Activated CD4-positive, alpha-beta T cell treated with anti-CD3 and anti-CD28 coated beads for 36 hours (primary cell): ENCODE results near the gene MYLK. TPM values are rescaled to one million over a fixed set of nuclear protein-coding genes. Genes with fewer than 3 reads are reported as not detected.

Source experiments
- ATAC-seq: fragments of 200-7000 bp; cut with Tn5 transposase; one replicate; pipeline ENCODE4 v1.10.0; 2021; ENCODE audit warnings: mild to moderate bottlenecking, moderate library complexity
- CTCF ChIA-PET: fragments of 350-600 bp; sonication (Branson Sonifier 250); formaldehyde crosslinking; loops from one replicate; lab custom pipeline; 2021; ENCODE audit warnings: antibody characterized with exemption; lab: Charles Lee
- POLR2A ChIA-PET: fragments of 350-600 bp; sonication (Branson Sonifier 250); formaldehyde crosslinking; loops from one replicate; lab custom pipeline; 2021; ENCODE audit warnings: antibody characterized with exemption, inconsistent platforms; lab: Charles Lee
- DNase-seq: peaks from one replicate; pipeline ENCODE4 v3.0.0-alpha.2; 2020
- H3K27ac Mint-ChIP-seq: one replicate; pipeline ENCODE4 v1.8.0; 2021; ENCODE audit warnings: mixed read lengths
- H3K27me3 Mint-ChIP-seq: one replicate; pipeline ENCODE4 v1.8.0; 2021; ENCODE audit warnings: mixed read lengths
- H3K36me3 Mint-ChIP-seq: one replicate; pipeline ENCODE4 v1.8.0; 2021; ENCODE audit warnings: low read depth, mixed read lengths
- H3K4me1 Mint-ChIP-seq: one replicate; pipeline ENCODE4 v1.8.0; 2021; ENCODE audit warnings: mixed read lengths
- H3K4me3 Mint-ChIP-seq: one replicate; pipeline ENCODE4 v1.8.0; 2021; ENCODE audit warnings: mild to moderate bottlenecking, moderate library complexity, mixed read lengths
- H3K9me3 Mint-ChIP-seq: one replicate; pipeline ENCODE4 v1.8.0; 2021; ENCODE audit warnings: low read depth, mixed read lengths
- intact Hi-C, 2 experiments: fragments of 100-400 bp; cut with DNase I in 1 of 2; cut with micrococcal nuclease in 1 of 2; formaldehyde crosslinking; loops; one replicate each; pipeline versions ENCODE4 v1.14.2 to v1.15.1; 2022 to 2024; cut with DNase I, micrococcal nuclease
- total RNA-seq, 2 experiments: library from RNA; stranded (reverse); gene quantifications; one replicate each; pipeline ENCODE4 v1.2.3, GENCODE V29; 2021

The MYLK gene
- total RNA-seq, 2 experiments from 2014 or later, result 0.07 TPM; not detected in 1

DNA sequence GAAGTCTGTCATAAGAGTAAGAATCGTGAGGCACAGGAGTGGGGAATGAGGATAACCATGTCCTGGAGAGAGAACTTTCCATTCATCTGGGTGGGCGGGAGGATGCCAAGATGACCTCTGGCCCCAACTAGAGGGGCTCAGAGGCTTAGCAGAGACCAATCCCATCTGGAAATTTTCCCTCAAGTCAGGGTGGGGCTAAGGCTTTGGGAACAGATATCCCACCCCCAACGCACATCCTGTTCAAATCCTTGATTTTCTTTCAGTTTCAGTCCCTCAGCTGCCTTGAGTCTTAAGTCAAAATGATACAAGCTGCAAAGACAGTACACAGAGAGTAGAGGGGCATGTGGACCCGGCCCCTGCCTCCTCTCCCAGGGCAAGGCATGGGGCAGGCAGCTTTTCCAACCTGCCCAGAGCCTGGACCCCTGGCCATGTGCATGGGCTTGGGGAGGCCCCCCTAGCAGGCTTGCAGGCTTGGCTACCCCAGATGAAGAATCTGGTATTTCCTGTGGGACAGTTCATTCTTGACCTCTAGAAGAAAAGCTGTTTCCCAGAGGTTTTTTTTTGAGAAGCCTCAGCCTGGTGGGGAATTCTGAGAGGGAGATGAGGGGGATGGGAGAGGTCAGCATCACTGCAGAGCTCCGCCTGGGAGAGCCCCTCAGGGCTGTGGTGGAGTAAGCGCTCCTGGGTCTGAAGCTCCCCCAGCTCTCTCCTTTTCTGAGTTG is 189.6 kb downstream of the MYLK start:
- intact Hi-C loops, result no loop called here
- no peak overlapping the region for H3K27ac Mint-ChIP-seq
- H3K4me1 Mint-ChIP-seq, result no peaks in the 10 kb centered on the region
- no peaks in the 10 kb centered on the region for H3K9me3 Mint-ChIP-seq
- H3K4me3 Mint-ChIP-seq, result no peak overlapping the region
- DNase-seq, result no peak
- ATAC-seq, result no peak
- no peaks in the 10 kb centered on the region for H3K36me3 Mint-ChIP-seq
- ChIA-PET CTCF (no interaction called here), POLR2A (no interaction called here)
- peaks cover 2% of the 10 kb centered on the region for H3K27me3 Mint-ChIP-seq

DNA sequence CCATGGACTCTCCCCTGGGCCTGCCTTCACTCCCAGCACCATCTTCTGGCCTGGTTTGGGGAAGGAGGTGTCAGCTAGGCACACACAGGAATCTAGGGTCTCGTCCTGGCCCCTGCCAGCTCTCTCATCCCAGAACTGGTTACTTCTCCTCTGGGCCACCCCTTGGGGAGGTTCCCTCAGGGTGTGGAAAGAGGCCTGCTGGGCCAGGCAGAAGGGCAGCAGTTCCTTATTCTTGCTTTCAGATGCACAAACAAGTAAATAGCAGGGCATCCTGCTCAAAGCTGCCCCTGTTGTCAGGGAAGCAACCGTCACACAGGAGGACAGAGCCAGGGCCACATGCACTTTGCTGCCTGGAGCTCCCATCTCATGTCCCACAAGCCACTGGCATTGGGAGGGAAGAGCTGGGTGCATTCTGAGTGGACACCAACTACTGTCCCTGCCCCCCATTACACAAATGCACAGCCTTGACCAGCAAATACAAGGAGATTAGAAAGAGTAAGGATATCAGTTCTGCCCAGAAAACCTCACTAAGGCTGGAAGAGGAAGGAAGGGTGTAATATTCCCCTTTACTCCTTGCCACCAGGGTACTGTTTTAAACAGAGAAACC is 190.4 kb downstream of the MYLK start:
- DNase-seq, result no peak
- H3K36me3 Mint-ChIP-seq, result no peaks in the 10 kb centered on the region
- no peak overlapping the region for H3K27ac Mint-ChIP-seq
- H3K9me3 Mint-ChIP-seq, result no peaks in the 10 kb centered on the region
- H3K4me3 Mint-ChIP-seq, result no peak overlapping the region
- H3K27me3 Mint-ChIP-seq, result peaks cover 2% of the 10 kb centered on the region
- POLR2A ChIA-PET, result no interaction called here
- no peak for ATAC-seq
- no peaks in the 10 kb centered on the region for H3K4me1 Mint-ChIP-seq
- CTCF ChIA-PET, result interaction anchor here (1.2 kb wide), 1 partner anchor 30 kb away, joined by 3 read pairs; no protein-coding TSS in a partner anchor
- intact Hi-C loops, result no loop called here

DNA sequence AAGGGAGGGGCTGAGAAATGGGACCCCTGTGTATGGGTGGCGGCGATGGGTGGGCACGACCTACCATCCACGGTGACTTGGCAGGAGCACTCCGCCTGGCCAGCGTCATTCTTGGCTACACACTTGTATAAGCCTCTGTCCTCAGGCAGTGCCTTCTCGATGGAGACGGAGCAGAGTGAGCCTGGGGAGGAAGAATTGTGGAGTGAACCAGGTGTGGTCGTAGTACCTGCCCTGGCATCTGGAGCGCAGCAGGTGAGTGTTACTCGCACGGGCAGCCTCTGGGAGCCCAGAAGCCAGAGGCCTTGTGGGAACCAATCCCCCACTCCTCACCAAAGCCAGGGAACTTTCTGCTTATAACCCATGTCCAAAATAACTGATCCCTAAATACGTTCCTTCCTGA is 191.5 kb downstream of the MYLK start:
- DNase-seq, result no peak
- POLR2A ChIA-PET, result no interaction called here
- ATAC-seq, result no peak
- Mint-ChIP-seq H3K27ac (no peak overlapping the region), H3K36me3 (no peaks in the 10 kb centered on the region), H3K9me3 (no peaks in the 10 kb centered on the region), H3K27me3 (peaks cover 6% of the 10 kb centered on the region), H3K4me1 (no peaks in the 10 kb centered on the region), H3K4me3 (no peak overlapping the region)
- intact Hi-C loops, result no loop called here
- CTCF ChIA-PET, result interaction anchor here (1.2 kb wide), 1 partner anchor 31 kb away, joined by 3 read pairs; no protein-coding TSS in a partner anchor

DNA sequence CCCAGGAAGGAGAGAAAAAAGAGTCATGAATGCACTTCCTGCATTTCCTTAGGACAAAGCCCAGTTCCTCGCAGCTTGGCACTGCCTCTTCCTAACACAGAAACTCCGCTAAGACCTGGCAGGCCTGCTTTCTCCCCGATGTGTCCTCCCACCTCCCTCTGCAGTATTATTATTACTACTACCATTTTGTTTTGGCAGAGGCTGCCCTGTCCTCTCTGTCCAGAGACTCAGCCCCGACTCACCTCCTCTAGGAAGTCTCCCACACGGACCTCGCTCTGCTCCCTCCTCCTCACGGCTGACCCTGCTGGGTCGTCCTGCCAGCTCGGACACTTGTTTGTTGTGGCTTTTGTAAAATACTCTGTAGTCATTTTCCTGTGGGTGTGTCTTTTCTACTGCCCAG is 192.1 kb downstream of the MYLK start:
- intact Hi-C loops, result no loop called here
- ChIA-PET CTCF (no interaction called here), POLR2A (no interaction called here)
- Mint-ChIP-seq H3K9me3 (no peaks in the 10 kb centered on the region), H3K27me3 (peaks cover 6% of the 10 kb centered on the region), H3K36me3 (no peaks in the 10 kb centered on the region), H3K27ac (no peak overlapping the region), H3K4me1 (no peaks in the 10 kb centered on the region), H3K4me3 (no peak overlapping the region)
- no peak for DNase-seq
- no peak for ATAC-seq

DNA sequence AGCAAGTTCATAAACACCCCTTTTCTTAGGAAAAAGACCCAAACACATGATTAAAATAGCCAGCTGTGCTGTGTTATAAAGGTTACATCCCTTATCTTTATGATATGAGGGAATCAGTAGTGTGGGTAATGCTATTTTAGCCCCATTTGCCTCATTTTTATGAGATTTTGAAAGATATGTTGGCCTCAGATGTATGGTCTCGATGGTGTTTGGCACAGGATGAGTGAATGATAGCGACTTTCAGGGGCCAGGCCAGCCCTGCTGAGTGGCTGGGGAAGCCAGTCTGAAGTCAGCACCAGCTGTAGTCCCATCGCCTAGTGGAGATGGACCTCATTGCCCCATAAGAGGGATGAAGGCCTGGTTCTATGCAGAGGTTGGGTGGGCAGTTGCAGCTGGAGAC is 194.3 kb downstream of the MYLK start:
- Mint-ChIP-seq H3K36me3 (no peaks in the 10 kb centered on the region), H3K27me3 (peaks cover 6% of the 10 kb centered on the region), H3K27ac (no peak overlapping the region), H3K4me1 (no peaks in the 10 kb centered on the region), H3K4me3 (no peak overlapping the region), H3K9me3 (no peaks in the 10 kb centered on the region)
- intact Hi-C loops, result no loop called here
- DNase-seq, result no peak
- no peak for ATAC-seq
- ChIA-PET CTCF (interaction anchor here (1.2 kb wide), 1 partner anchor 17 kb away, joined by 5 read pairs; no protein-coding TSS in a partner anchor), POLR2A (no interaction called here)

DNA sequence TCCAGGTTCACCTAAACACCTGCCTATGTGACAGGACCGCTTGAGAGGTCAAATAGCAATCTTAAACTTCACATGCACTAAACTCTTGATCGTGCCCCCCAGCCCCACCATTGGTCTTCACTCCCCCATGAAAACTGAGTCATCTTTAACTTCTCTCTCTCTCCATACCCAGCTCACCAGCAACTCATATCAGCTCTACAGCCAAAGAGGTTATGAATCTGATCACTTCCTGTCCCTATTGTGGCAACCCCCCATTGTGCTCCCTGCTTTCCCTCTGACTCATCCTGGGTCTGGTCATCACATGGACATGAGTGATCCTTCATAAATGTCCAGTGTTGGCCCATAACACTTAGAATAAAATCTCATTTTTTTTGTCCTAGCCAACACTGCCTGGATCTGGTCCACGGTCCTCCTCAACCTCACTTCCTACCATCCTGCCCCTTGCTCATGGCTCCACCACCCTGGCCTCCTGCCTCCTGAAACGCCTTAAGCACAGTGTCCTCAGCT is 195.8 kb downstream of the MYLK start:
- CTCF ChIA-PET, result interaction anchor here (0.7 to 0.8 kb wide), 2 partner anchors 363 to 663 kb away, joined by 3 read pairs; no protein-coding TSS in a partner anchor
- Mint-ChIP-seq H3K4me1 (no peaks in the 10 kb centered on the region), H3K27ac (no peak overlapping the region), H3K27me3 (peaks cover 4% of the 10 kb centered on the region), H3K9me3 (no peaks in the 10 kb centered on the region), H3K36me3 (no peaks in the 10 kb centered on the region), H3K4me3 (no peak overlapping the region)
- DNase-seq (no peak), ATAC-seq (no peak)
- intact Hi-C loops, result no loop called here
- POLR2A ChIA-PET, result no interaction called here

DNA sequence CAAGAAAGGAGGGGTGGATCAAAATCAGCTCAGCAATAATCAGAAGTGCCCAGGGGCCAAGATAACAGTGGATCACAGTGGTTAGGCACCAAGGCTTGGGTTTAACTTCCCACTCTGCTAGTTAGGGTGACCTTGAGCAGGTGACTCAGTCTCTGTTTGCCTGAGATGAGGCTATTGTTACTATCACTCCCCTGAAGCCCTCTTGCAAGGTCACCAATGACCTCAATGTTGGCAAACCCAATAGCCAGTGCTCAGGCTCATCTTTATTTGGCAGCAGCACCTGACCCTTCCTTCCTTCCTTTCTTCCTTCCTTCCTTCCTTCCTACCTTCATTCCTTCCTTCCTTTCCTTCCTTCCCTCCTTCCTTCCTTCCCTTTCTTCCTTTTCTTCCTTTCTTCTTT is 196.8 kb downstream of the MYLK start:
- Mint-ChIP-seq H3K27ac (no peak overlapping the region), H3K9me3 (no peaks in the 10 kb centered on the region), H3K4me1 (no peaks in the 10 kb centered on the region), H3K4me3 (no peak overlapping the region), H3K27me3 (peaks cover 4% of the 10 kb centered on the region), H3K36me3 (no peaks in the 10 kb centered on the region)
- CTCF ChIA-PET, result interaction anchor here (0.8 kb wide), 1 partner anchor 364 kb away, joined by 3 read pairs; no protein-coding TSS in a partner anchor
- ATAC-seq (no peak), DNase-seq (no peak)
- POLR2A ChIA-PET, result no interaction called here
- intact Hi-C loops, result no loop called here

DNA sequence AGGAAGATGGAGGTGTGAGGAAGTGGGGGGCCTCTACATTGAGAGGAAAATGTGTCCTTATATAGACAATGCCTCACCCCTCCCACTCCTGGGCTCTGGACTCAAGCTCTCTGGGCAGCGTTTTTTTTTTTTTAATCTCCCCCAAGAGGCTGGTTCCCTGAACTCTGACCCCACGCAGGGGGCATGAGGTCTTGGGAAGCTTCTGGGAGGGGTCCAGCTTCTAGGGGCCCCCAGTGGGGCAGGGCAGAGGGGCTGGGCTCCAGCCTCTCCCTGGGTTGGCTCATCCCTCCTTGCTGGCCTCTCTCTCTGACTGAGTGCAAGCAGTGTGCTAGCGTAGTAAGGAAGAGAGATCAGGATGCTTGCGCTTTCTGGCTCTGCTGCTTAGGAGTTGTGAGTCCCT is 197.9 kb downstream of the MYLK start:
- no peaks in the 10 kb centered on the region for H3K4me1 Mint-ChIP-seq
- H3K4me3 Mint-ChIP-seq, result no peak overlapping the region
- POLR2A ChIA-PET, result no interaction called here
- CTCF ChIA-PET, result interaction anchor here (0.6 kb wide), 1 partner anchor 13 kb away, joined by 3 read pairs; no protein-coding TSS in a partner anchor
- DNase-seq (no peak), ATAC-seq (no peak)
- H3K27me3 Mint-ChIP-seq, result peaks cover 4% of the 10 kb centered on the region
- no peaks in the 10 kb centered on the region for H3K36me3 Mint-ChIP-seq
- no peaks in the 10 kb centered on the region for H3K9me3 Mint-ChIP-seq
- H3K27ac Mint-ChIP-seq, result no peak overlapping the region
- intact Hi-C loops, result no loop called here

DNA sequence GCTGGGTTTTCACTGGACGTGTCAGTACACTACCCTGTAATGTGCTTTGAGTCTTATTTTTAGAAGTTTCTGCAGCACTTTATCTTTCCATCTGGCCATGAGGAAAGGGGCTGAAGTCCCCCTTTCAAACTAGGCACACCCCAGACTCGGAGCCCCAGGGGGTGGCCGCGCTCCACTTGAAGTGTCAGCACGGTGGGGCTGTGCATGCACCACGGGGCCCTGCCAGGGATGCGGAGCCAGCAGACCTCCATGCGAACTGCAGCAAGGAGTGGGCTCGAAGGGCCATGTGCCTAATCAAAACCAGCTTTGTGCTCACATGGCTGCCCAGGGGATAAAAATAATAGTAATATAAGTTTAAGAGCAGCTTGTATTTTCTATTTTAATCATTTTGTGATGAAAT is 198.4 kb downstream of the MYLK start:
- ATAC-seq (no peak), DNase-seq (no peak)
- CTCF ChIA-PET, result interaction anchor here (0.8 kb wide), 1 partner anchor 934 kb away, joined by 3 read pairs; no protein-coding TSS in a partner anchor
- Mint-ChIP-seq H3K27ac (no peak overlapping the region), H3K4me1 (no peaks in the 10 kb centered on the region), H3K9me3 (no peaks in the 10 kb centered on the region), H3K36me3 (no peaks in the 10 kb centered on the region), H3K27me3 (peaks cover 4% of the 10 kb centered on the region), H3K4me3 (no peak overlapping the region)
- intact Hi-C loops, result no loop called here
- POLR2A ChIA-PET, result no interaction called here

DNA sequence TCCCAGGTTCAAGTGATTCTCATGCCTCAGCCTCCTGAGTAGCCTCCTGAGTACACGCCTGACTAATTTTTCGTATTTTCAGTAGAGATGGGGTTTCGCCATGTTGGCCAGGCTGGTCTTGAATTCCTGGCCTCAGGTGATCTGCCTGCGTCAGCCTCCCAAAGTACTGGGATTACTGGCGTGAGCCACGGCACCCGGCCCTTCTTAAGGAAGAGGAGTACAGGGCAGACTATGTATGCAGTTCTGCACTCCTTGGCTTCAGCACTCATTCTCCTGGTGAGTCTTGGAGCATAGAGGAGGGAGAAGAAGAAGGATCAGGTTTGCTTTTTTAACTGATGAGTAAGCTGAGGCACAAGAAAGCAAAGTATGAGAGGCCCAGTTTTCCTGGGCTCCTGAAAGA is 199.5 kb downstream of the MYLK start:
- ChIA-PET POLR2A (no interaction called here), CTCF (interaction anchor here (0.6 kb wide), 1 partner anchor 39 kb away, joined by 3 read pairs; no protein-coding TSS in a partner anchor)
- no peak overlapping the region for H3K27ac Mint-ChIP-seq
- intact Hi-C loops, result no loop called here
- no peak for ATAC-seq
- no peak overlapping the region for H3K4me3 Mint-ChIP-seq
- H3K9me3 Mint-ChIP-seq, result no peaks in the 10 kb centered on the region
- no peaks in the 10 kb centered on the region for H3K36me3 Mint-ChIP-seq
- H3K27me3 Mint-ChIP-seq, result peaks cover 4% of the 10 kb centered on the region
- no peaks in the 10 kb centered on the region for H3K4me1 Mint-ChIP-seq
- DNase-seq, result no peak

DNA sequence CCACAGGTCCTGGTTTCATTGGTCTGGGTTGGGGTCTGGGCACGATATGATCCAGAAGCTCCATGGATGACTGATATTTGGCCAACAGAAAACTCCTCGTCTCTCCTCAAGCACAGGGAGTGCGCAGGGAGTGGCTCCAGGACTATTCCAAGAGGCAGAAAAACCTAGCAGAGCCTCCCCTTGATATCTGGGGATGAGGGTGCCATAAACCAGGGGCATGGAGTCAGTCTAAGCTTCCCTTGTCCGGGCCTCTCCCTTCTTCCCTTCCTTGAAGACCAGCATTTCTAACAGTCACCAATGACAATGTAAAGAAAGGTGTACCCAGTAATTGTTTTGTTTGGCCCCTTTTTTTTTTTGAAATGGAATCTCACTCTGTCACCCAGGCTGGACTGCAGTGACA is 199.9 kb downstream of the MYLK start:
- no peaks in the 10 kb centered on the region for H3K36me3 Mint-ChIP-seq
- ATAC-seq, result no peak
- H3K4me3 Mint-ChIP-seq, result no peak overlapping the region
- ChIA-PET CTCF (interaction anchor here (1.2 kb wide), 1 partner anchor 32 kb away, joined by 3 read pairs; no protein-coding TSS in a partner anchor), POLR2A (no interaction called here)
- intact Hi-C loops, result no loop called here
- no peaks in the 10 kb centered on the region for H3K9me3 Mint-ChIP-seq
- no peak overlapping the region for H3K27ac Mint-ChIP-seq
- peaks cover 4% of the 10 kb centered on the region for H3K27me3 Mint-ChIP-seq
- H3K4me1 Mint-ChIP-seq, result no peaks in the 10 kb centered on the region
- no peak for DNase-seq
